Skeletal muscle cell (primary cell): Measurements from ENCODE around the gene TLK2.
A peak's percentile ranks its signal among the peaks of the same experiment; 100 is the strongest.
"Not testable (repeated sequence)": the region's sequence is repeated elsewhere in the genome, so short reads cannot be mapped to it uniquely, and the experiment has no call there.

Source experiments
- DNase-seq: peaks from one replicate; pipeline ENCODE4 v3.0.0-alpha.2; 2010; ENCODE audit warnings: low read depth
- H3K4me3 ChIP-seq: 2 replicates; pipeline ENCODE4 v1.5.1; 2011; ENCODE audit warnings: low read depth, mild to moderate bottlenecking, control low read depth, low read length, moderate library complexity

TLK2 gene

GRCh38 chr17:62592341-62593099, 113.9 kb downstream of the TLK2 start:
- H3K4me3 ChIP-seq, result no peak overlapping the region
- no peak for DNase-seq

DNA sequence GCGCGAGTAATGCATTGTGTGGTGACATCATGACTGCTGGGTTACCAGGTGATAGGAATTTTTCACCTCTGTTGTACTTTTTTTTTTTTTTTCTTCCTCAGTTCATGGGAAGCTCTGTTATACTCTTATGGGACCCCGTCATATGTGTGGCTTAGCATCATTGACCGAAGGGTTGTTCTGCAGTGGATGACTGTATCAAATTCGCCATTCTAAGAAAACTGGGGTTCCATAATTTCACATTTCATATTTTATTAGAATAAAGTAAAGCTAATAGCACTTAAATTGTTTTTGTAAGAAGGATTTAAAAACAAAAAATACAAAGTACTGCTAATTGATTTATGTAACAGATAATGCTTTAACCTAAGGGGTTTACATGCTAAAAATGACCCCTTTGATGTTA, 116.9 kb downstream of the TLK2 start:
- H3K4me3 ChIP-seq, result no peak overlapping the region
- no peak for DNase-seq

- H3K4me3 ChIP-seq, result no peak overlapping the region
- no peak for DNase-seq
These were observed 118.0 kb downstream of the TLK2 start for GRCh38 chr17:62596662-62597061.

GRCh38 chr17:62597150-62597549, 118.5 kb downstream of the TLK2 start:
- no peak overlapping the region for H3K4me3 ChIP-seq
- no peak for DNase-seq

DNA sequence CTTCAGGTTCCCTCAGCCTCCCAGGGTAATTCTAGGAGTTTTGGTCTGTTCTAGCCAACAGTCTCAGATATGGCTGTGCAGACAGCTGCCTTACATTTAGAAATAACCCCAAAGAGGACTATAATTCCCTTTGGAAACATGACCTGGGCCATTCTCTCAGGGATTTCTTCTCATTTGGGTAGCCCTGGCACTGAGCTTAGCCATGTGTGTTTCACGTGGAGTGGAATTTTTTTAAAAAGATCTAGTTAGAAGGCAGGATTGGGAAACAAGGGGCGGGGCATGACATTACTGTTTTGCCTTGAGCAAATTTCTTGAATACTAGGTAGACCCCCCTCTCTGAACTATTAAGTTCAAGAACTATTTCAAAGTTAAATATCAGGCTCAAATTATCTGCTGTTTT, 119.3 kb downstream of the TLK2 start:
- no peak overlapping the region for H3K4me3 ChIP-seq
- DNase-seq, result no peak

- H3K4me3 ChIP-seq, result no peak overlapping the region
- DNase-seq, result no peak
These were observed 121.5 kb downstream of the TLK2 start for GRCh38 chr17:62599964-62600657.

DNA sequence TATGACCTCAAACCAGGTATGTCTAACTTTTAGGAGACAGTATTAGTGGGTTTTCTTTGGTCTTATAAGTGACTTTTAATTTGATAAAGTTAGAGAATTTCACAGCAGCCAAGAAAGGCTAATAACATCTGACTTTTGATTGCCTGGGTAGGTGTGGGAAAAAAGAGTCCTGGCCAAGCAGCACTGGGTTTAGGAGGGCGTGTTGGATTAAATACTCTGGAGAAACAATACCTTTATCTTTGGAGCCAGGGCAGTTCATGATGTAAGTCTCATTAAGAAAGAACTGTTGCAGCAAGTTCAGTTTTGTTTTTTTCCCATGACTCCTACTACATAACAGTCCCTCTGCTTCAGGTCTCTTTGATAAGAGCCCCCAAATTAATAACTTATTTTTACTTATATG, 122.2 kb downstream of the TLK2 start:
- no peak for DNase-seq
- H3K4me3 ChIP-seq, result no peak overlapping the region

GRCh38 chr17:62601471-62601870, 122.8 kb downstream of the TLK2 start:
- no peak for DNase-seq
- no peak overlapping the region for H3K4me3 ChIP-seq

DNA sequence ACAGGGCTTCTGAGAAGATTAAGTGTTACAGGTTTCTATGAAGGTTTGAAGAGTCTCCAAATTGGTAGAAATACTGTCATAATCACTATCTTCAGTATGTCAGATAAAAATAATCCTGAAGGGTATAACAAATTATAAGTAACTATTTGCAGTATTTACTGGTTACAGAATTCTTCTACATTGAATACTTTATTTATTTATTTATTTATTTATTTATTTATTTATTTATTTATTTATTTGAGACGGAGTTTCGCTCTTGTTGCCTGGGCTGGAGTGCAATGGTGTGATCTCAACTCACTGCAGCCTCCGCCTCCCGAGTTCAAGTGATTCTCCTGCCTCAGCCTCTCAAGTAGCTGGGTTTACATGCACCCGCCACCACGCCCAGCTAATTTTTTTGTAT, 125.2 kb downstream of the TLK2 start:
- DNase-seq, H3K4me3 ChIP-seq: not testable (repeated sequence)

- H3K4me3 ChIP-seq, result no peak overlapping the region
- no peak for DNase-seq
These were observed 127.0 kb downstream of the TLK2 start for GRCh38 chr17:62605588-62605987.

- no peak overlapping the region for H3K4me3 ChIP-seq
- DNase-seq, result no peak
These were observed 132.7 kb downstream of the TLK2 start for GRCh38 chr17:62611292-62611691.

DNA sequence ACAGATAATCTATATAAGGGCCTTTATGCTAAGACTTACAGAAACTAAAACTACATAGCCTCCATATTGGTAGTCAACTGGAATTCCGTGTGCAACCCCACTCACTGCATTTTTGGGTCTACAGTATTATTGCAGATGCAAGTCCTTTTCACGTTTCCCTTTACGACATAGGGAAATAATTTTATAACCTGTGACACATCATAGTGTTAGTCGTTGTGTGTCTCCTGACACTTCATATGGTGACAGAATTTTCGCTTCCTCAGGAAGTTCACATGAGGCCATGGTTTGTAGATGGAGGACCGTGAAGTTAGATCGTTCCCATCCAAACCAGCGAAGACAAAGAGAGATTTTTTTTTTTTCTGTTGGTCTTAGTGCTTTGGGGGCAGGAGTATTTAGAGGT, 133.1 kb downstream of the TLK2 start:
- no peak overlapping the region for H3K4me3 ChIP-seq
- DNase-seq, result no peak

GRCh38 chr17:62612289-62612688, 133.7 kb downstream of the TLK2 start:
- not testable (repeated sequence) for H3K4me3 ChIP-seq, DNase-seq

DNA sequence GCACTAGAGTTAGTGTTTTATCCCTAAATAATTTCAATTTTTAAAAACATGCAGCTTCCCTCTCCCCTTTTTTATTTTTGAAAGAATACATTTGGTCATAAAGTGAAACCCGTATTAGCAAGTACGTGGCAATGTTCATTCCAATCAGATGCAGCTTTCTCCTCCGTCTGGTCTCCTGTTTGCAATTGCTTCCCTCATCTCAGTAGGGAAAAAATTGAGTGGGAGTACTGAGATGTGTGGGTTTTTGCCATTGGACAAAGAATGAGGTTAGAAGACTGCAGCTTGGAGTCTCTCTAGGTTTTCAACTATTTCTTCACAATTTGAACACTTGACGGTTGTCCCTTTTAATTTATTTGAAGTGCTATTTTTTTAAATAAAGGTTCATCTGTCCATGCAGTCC, 134.5 kb downstream of the TLK2 start:
- DNase-seq, H3K4me3 ChIP-seq: not testable (repeated sequence)

DNA sequence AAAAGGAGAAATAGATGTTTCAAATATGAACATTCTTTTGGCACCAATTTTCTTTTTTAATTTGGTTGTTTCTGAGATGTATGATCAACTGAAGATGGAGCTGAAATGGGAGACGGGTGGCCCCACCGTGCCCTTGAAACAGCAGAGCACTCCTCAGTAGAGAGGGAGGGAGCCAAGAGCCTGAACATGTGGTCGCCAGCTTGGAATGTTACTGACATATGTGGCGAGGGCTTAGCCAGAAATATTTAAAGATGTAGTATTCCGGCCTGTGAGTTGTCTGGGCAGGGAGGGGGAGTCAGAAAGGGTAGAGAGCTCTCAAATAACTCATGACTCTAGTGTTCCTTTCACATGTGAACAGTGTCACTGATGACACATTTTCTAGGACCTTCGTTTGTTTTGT, 135.5 kb downstream of the TLK2 start:
- H3K4me3 ChIP-seq, result no peak overlapping the region
- DNase-seq, result peak; percentile 84

DNA sequence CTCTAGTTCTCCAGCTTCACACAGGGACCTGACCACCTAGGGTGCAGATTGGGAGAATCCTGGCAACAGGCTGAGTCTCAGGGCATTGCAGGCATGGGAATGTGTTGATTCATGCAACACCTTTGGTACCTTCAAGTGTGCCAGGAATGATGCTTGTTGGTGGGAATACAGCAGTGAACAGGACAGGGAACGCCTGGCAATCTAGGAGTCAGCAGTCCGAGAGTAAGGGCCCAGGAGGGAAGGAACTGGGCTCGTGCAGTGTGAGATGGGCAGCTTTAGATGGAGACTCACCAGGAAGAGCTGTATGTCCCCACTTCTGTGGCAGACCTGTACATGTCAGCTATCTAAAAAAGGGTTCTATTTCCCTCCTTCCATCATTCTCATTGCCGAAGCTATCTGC, 136.9 kb downstream of the TLK2 start:
- DNase-seq, result no peak
- H3K4me3 ChIP-seq, result no peak overlapping the region

GRCh38 chr17:62616993-62617893, 138.6 kb downstream of the TLK2 start:
- no peak for DNase-seq

DNA sequence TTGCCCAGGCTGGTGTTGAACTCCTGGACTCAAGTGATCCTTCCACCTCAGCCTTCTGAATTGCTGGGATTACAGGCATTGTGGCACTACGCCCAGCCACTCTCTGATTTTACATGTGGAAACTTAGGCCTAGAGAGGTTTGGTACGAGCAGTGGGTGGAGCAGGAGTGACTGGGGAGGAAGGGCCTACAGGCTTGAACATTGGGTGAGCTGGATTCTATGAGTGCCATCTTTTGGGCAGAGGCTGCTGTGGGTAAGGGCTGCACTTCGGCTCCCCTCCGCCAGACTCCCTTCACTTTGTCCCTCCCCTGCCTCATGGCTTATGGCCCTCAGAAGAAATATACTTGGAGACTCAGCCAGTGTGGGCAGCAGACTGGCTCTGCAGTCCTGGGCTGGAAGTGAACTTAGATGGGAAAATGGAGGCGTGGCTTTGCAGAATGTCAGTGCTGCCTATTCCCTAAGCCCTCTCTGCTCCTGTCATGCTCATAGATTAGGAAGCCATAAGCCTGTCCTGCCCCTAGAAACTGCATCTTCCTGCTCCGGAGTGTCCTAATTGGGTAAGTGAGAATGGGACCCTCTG, 139.4 kb downstream of the TLK2 start:
- H3K4me3 ChIP-seq, result no peak overlapping the region
- no peak for DNase-seq

More at GRCh38 chr17:62616993-62617893, 138.6 kb downstream of the TLK2 start:
- H3K4me3 ChIP-seq, result no peak overlapping the region

DNA sequence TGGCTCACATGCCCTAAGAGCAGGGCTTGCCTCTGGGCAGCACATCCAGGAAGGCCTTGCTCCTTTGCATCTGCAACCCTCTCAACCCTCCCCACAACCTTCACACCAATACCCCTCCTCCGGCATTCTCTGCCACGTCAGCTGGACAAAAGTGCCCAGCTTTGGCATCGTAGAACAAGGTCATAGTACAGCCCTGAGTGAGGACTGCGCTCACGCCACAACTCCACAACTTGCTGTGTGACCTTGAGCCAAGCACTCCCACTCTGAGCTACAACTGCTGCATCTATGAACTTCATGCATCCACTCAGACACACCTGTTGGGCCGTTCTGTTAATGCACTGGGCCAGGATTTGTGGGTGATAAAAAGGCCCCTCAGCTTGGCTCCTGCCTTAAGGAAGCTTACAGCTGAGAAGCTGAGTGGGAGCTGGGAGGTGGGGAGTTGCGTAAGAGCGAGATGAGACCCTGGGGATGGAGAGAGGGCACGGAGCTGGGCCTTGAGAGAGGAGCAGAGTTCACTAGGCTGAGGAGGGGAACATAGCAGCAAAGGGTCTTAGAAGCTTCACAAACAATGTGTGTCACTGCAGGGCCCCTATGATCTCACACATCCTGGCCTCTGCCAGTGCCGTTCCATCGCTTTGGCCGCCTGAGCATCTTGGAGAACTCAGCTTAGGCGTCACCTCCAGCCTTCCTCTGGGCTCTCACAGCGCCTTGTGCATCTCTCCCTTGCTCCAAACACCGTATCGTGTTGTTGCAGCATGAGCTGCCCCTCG, 140.2 kb downstream of the TLK2 start:
- no peak for DNase-seq

More for the DNA sequence above, 140.2 kb downstream of the TLK2 start:
- H3K4me3 ChIP-seq, result no peak overlapping the region
